HCT116 (cell line): Measurements from ENCODE around the gene NUDT16L1.

Source experiments
- CTCF ChIP-seq, 3 experiments: fragments of 200-600 bp in 1 of 3; sonication (generic) in 1 of 3; IDR thresholded peaks in 2 of 3; conservative IDR thresholded peaks in 1 of 3; 2 replicates each; pipeline ENCODE4 v1.5.1; 2012 to 2017; ENCODE audit warnings: low read depth in 2 of 3, low read length in 2 of 3, antibody characterized with exemption in 1 of 3, borderline replicate concordance in 1 of 3, control low read depth in 1 of 3, mild to moderate bottlenecking in 1 of 3, mixed read lengths in 1 of 3, mixed run types in 1 of 3, moderate library complexity in 1 of 3; ENCODE audit not compliant: insufficient read depth in 1 of 3
- ELF1 ChIP-seq: IDR thresholded peaks from 2 replicates; pipeline ENCODE4 v1.6.1; 2012; ENCODE audit warnings: low read depth, borderline replicate concordance
- EZH2 ChIP-seq: fragments of 200-600 bp; sonication (generic); IDR thresholded peaks from 2 replicates; pipeline ENCODE4 v1.6.1; 2017; ENCODE audit warnings: antibody characterized with exemption, mixed run types
- FOSL1 ChIP-seq: IDR thresholded peaks from 2 replicates; pipeline ENCODE4 v1.6.1; 2012; ENCODE audit warnings: low read depth
- MAX ChIP-seq: IDR thresholded peaks from 2 replicates; pipeline ENCODE4 v1.6.1; 2012
- POLR2AphosphoS5 ChIP-seq: IDR thresholded peaks from 2 replicates; pipeline ENCODE4 v1.6.1; 2011; ENCODE audit warnings: mild to moderate bottlenecking, low read depth, low read length, moderate library complexity
- RAD21 ChIP-seq: IDR thresholded peaks from 2 replicates; pipeline ENCODE4 v1.6.1; 2012; ENCODE audit warnings: low read depth, mild to moderate bottlenecking
- SIN3A ChIP-seq: IDR thresholded peaks from 2 replicates; pipeline ENCODE4 v1.6.1; 2012; ENCODE audit warnings: low read depth
- SP1 ChIP-seq: IDR thresholded peaks from 2 replicates; pipeline ENCODE4 v1.6.1; 2012; ENCODE audit warnings: low read depth
- YY1 ChIP-seq: IDR thresholded peaks from 2 replicates; pipeline ENCODE4 v1.6.1; 2011; ENCODE audit warnings: low read length, low read depth, moderate library complexity, mild to moderate bottlenecking; ENCODE audit not compliant: insufficient replicate concordance; ENCODE audit errors: extremely low read depth
- ZNF274 ChIP-seq: fragments of 200-500 bp; sonication (Bioruptor generic); IDR thresholded peaks from 2 replicates; pipeline ENCODE4 v1.6.1; 2014; ENCODE audit warnings: mild to moderate bottlenecking, low read depth, low read length, inconsistent platforms

- TF ChIP-seq SIN3A, result no peak
- no peak for TF ChIP-seq MAX
- no peak for TF ChIP-seq SP1
- no peak for TF ChIP-seq CTCF (IDR thresholded peaks at IDR 0.05 in 2 of 3, conservative IDR thresholded peaks at IDR 0.05 in 1 of 3; ENCODE audit: borderline replicate concordance in 1 of 3, insufficient read depth in 1 of 3, low read depth in 2 of 3, low read length in 2 of 3)
- TF ChIP-seq ZNF274, result no peak
- TF ChIP-seq ELF1, result no peak
- TF ChIP-seq YY1, result no peak
- TF ChIP-seq POLR2AphosphoS5, result no peak
- TF ChIP-seq EZH2, result no peak
- no peak for TF ChIP-seq FOSL1
- TF ChIP-seq RAD21, result no peak
These were observed 21.6 kb downstream of the NUDT16L1 start for GRCh38 chr16:4714996-4715395.
